Measurements from ENCODE around the gene LPIN1.
"Not testable (repeated sequence)": the region's sequence is repeated elsewhere in the genome, so short reads cannot be mapped to it uniquely, and the experiment has no call there.

Gene LPIN1

GRCh38 chr2:11787991-11788390 is 41.6 kb downstream of the LPIN1 start:
- no peak for DNase-seq

- DNase-seq, result no peak
Measured at GRCh38 chr2:11788461-11789124, 42.2 kb downstream of the LPIN1 start.

GRCh38 chr2:11789243-11789642 is 42.8 kb downstream of the LPIN1 start:
- DNase-seq, result no peak

- DNase-seq, result no peak
Measured at GRCh38 chr2:11790228-11790627, 43.8 kb downstream of the LPIN1 start.

GRCh38 chr2:11795590-11795989 is 49.2 kb downstream of the LPIN1 start:
- no peak for DNase-seq

- DNase-seq, result no peak
Measured at GRCh38 chr2:11796190-11797171, 50.0 kb downstream of the LPIN1 start.

GRCh38 chr2:11797846-11798245 is 51.4 kb downstream of the LPIN1 start:
- DNase-seq, result no peak

- no peak for DNase-seq
Measured at GRCh38 chr2:11798701-11799435, 52.4 kb downstream of the LPIN1 start.

- DNase-seq, result no peak
Measured at GRCh38 chr2:11799826-11800225, 53.4 kb downstream of the LPIN1 start.

- DNase-seq, result no peak
Measured at GRCh38 chr2:11802782-11803191, 56.4 kb downstream of the LPIN1 start.

GRCh38 chr2:11805024-11805423 is 58.6 kb downstream of the LPIN1 start:
- no peak for DNase-seq

- DNase-seq, result no peak
Measured at GRCh38 chr2:11805920-11806319, 59.5 kb downstream of the LPIN1 start.

GRCh38 chr2:11807156-11808015 is 61.0 kb downstream of the LPIN1 start:
- DNase-seq, result no peak

GRCh38 chr2:11808016-11808400 is 61.6 kb downstream of the LPIN1 start:
- DNase-seq, result no peak

- DNase-seq, result no peak
Measured at GRCh38 chr2:11809586-11810236, 63.3 kb downstream of the LPIN1 start.

- DNase-seq, result no peak
Measured at GRCh38 chr2:11810237-11810977, 64.0 kb downstream of the LPIN1 start.

GRCh38 chr2:11811036-11811654 is 64.7 kb downstream of the LPIN1 start:
- no peak for DNase-seq

GRCh38 chr2:11812466-11813248 is 66.2 kb downstream of the LPIN1 start:
- DNase-seq, result no peak

- not testable (repeated sequence) for DNase-seq
Measured at GRCh38 chr2:11813345-11813744, 66.9 kb downstream of the LPIN1 start.

GRCh38 chr2:11813951-11814350 is 67.5 kb downstream of the LPIN1 start:
- no peak for DNase-seq

All from T-helper 1 cell (primary cell).